ENCODE data around the gene CD2. TPM values are rescaled to one million over a fixed set of nuclear protein-coding genes. Genes with fewer than 3 reads are reported as not detected.

CD2 gene
- total and polyA plus RNA-seq, 2 experiments from 2014 or later, result not detected

- peak in 1 of 2 donors; percentile 33 for DNase-seq (ENCODE audit: low read depth in 1 of 2, low spot score in 1 of 2)
- no peaks in the 10 kb centered on the region for H3K27me3 ChIP-seq
- TF ChIP-seq CTCF (IDR thresholded peaks at IDR 0.05; ENCODE audit: low read depth, low read length), result no peak
- H3K27ac ChIP-seq, result no peak overlapping the region
- no peak overlapping the region for H3K4me3 ChIP-seq
- no peaks in the 10 kb centered on the region for H3K36me3 ChIP-seq
- no peaks in the 10 kb centered on the region for H3K9me3 ChIP-seq (ENCODE audit: low read depth)
- H3K4me1 ChIP-seq (ENCODE audit: low read depth), result no peaks in the 10 kb centered on the region
Measured at GRCh38 chr1:116763116-116763786, 9.0 kb downstream of the CD2 start.

GRCh38 chr1:116763787-116764465, 9.7 kb downstream of the CD2 start:
- peak; percentile 26 to 46 for DNase-seq (ENCODE audit: low read depth in 1 of 2, low spot score in 1 of 2)
- Histone ChIP-seq H3K27me3 (peaks cover under 1% of the 10 kb centered on the region), H3K27ac (no peak overlapping the region), H3K4me3 (no peak overlapping the region), H3K36me3 (no peaks in the 10 kb centered on the region), H3K9me3 (ENCODE audit: low read depth) (no peaks in the 10 kb centered on the region), H3K4me1 (ENCODE audit: low read depth) (no peaks in the 10 kb centered on the region)
- TF ChIP-seq CTCF (IDR thresholded peaks at IDR 0.05; ENCODE audit: low read depth, low read length), result peak; percentile 61

- TF ChIP-seq CTCF (IDR thresholded peaks at IDR 0.05; ENCODE audit: low read depth, low read length), result no peak
- Histone ChIP-seq H3K9me3 (ENCODE audit: low read depth) (no peaks in the 10 kb centered on the region), H3K36me3 (no peaks in the 10 kb centered on the region), H3K4me1 (ENCODE audit: low read depth) (no peaks in the 10 kb centered on the region), H3K4me3 (no peak overlapping the region), H3K27me3 (peaks cover 4% of the 10 kb centered on the region), H3K27ac (no peak overlapping the region)
- no peak for DNase-seq (ENCODE audit: low read depth in 1 of 2, low spot score in 1 of 2)
Measured at GRCh38 chr1:116764466-116764898, 10.3 kb downstream of the CD2 start.

- no peaks in the 10 kb centered on the region for H3K4me1 ChIP-seq (ENCODE audit: low read depth)
- H3K27ac ChIP-seq, result no peak overlapping the region
- H3K27me3 ChIP-seq, result peaks cover 7% of the 10 kb centered on the region
- DNase-seq (ENCODE audit: low read depth in 1 of 2, low spot score in 1 of 2), result no peak
- H3K9me3 ChIP-seq (ENCODE audit: low read depth), result no peaks in the 10 kb centered on the region
- TF ChIP-seq CTCF (IDR thresholded peaks at IDR 0.05; ENCODE audit: low read depth, low read length), result no peak
- H3K36me3 ChIP-seq, result no peaks in the 10 kb centered on the region
- H3K4me3 ChIP-seq, result no peak overlapping the region
Measured at GRCh38 chr1:116764906-116765862, 11.0 kb downstream of the CD2 start.

GRCh38 chr1:116765962-116766361, 11.7 kb downstream of the CD2 start:
- no peaks in the 10 kb centered on the region for H3K4me1 ChIP-seq (ENCODE audit: low read depth)
- no peak for TF ChIP-seq CTCF (IDR thresholded peaks at IDR 0.05; ENCODE audit: low read depth, low read length)
- H3K27me3 ChIP-seq, result peaks cover 7% of the 10 kb centered on the region

More at GRCh38 chr1:116765962-116766361, 11.7 kb downstream of the CD2 start:
- no peaks in the 10 kb centered on the region for H3K9me3 ChIP-seq (ENCODE audit: low read depth)
- no peak overlapping the region for H3K4me3 ChIP-seq
- no peaks in the 10 kb centered on the region for H3K36me3 ChIP-seq
- DNase-seq (ENCODE audit: low read depth in 1 of 2, low spot score in 1 of 2), result peak in 1 of 2 donors; percentile 71
- no peak overlapping the region for H3K27ac ChIP-seq
